ENCODE results near the gene JMJD1C.

JMJD1C gene

GRCh38 chr10:63133821-63134557 lies 331.8 kb downstream of the JMJD1C start:
- no peak for DNase-seq (ENCODE audit: low spot score)

- peak; percentile 96 for DNase-seq (ENCODE audit: low spot score)
Measured at GRCh38 chr10:63133056-63133820, 332.5 kb downstream of the JMJD1C start, which contains the start of gene NRBF2. Gene NRBF2 (plus strand): TSS chr10:63133328. CDS start chr10:63133471, 143 bp downstream.

DNA sequence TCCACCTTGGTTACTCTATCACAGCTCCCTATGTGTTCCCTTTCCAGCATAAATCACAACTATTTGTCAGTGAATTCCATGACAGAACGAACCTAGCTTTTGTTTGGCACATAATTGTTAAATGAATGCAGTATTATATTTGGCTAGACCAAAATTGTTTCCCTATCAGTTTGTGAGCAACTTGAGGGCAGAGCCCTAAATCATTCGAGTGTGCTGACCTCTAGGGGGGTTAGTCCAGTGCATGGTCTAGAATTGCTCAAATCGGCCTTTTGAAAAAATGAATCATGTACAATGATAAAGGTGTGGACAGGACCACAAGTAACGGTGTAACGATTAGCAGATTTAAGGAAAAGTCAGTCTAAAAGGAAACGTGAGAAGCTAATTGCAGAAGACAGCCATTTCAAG lies 333.1 kb downstream of the JMJD1C start:
- no peak for DNase-seq (ENCODE audit: low spot score)

DNA sequence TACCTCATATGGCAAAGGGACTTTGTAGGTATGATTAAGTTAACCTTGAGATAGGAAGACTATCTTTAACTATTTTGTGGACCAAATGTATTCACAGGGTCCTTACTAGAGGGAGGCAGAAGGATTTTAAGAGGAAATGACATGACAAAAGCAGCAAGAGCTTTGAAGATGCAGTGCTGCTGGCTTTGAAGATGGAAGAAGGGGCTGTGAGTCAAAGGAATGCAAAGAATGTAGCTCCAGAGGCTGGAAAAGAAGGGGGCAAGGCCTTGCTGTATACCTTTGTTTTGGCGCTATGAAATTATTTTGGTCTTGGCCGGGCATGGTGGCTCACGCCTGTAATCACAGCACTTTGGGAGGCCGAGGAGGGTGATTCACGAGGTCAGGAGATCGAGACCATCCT lies 335.9 kb downstream of the JMJD1C start:
- DNase-seq (ENCODE audit: low spot score): no peak

DNA sequence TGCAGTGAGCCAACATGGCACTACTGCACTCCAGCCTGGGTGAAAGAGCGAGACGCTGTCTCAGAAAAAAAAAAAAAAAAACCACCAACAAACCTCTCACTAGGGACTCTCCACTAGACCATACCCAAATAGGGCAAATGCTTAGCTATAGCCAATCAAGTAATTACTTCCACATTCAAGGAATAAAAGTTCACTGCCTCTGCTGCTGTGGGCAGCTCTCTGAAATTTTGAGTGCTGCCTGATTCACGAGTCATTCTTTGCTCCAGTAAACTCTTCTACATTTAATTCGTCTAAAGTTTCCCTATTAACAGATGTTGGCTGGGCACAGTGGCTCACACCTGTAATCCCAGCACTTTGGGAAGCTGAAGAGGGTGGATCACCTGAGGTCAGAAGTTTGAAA lies 337.3 kb downstream of the JMJD1C start:
- DNase-seq (ENCODE audit: low spot score): no peak

DNA sequence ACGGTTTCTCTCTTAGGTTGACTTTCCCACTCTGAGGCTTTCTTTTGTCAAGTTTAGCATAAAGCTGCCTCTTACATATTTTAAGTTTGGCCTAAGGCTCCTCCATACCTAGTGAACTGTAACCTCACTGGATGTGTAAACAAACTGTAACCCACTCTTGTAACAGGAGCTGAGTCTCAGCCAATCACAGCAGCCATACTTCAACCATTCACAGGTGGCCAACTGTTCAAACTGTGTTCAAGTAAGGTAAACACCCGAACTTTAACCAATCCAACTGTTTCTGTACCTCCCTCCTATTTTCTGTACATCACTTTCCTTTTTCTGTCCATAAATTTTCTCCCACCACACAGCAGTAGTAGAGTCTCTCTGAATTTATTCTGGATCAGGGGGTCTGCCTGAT lies 340.3 kb downstream of the JMJD1C start:
- no peak for DNase-seq (ENCODE audit: low spot score)

- no peak for DNase-seq (ENCODE audit: low spot score)
Measured at GRCh38 chr10:63123727-63124362, 341.9 kb downstream of the JMJD1C start.

GRCh38 chr10:63120554-63120953 lies 345.2 kb downstream of the JMJD1C start:
- DNase-seq (ENCODE audit: low spot score): no peak

GRCh38 chr10:63119041-63119440 lies 346.7 kb downstream of the JMJD1C start:
- DNase-seq (ENCODE audit: low spot score): no peak

Data from CD4-positive, alpha-beta T cell treated with Interleukin-6 at 100 ng/mL for 8 hours (primary cell).